Measurements from ENCODE around the gene TRIM17. TPM values are rescaled to one million over a fixed set of nuclear protein-coding genes. Genes with fewer than 3 reads are reported as not detected.
A peak's percentile ranks its signal among the peaks of the same experiment; 100 is the strongest.

TRIM17 gene
- total RNA-seq (2014; rRNA removed; shearing (Covaris generic)) = 0.13 TPM in 1 of 2 replicates, not detected in the other
- not detected in 2 replicates for total RNA-seq (2022)
- percentile 16 among the genes with signal in this experiment for Bru-seq, nascent RNA
- BruChase-seq, experiment 1, labeled RNA remaining after a 6-hour chase = not detected
- BruChase-seq, experiment 2, labeled RNA remaining after a 2-hour chase = percentile 10 among the genes with signal in this experiment
- long read RNA-seq, partial matches to known transcripts = 0 of 3 reads
- long read RNA-seq, other reads (novel, unspliced or antisense) = 3 of 3 reads

- no peaks in the 10 kb centered on the region for H3K9me2 ChIP-seq (ENCODE audit: insufficient read depth, low read length)
- H3K4me2 ChIP-seq (ENCODE audit: low read length) = no peak within 1 kb of the TSS
- H3K4me3 ChIP-seq (ENCODE audit: low read depth, low read length, poor library complexity, severe bottlenecking) = no peak within 1 kb of the TSS
- H2AFZ ChIP-seq (ENCODE audit: low read length) = no peak within 1 kb of the TSS
- TF ChIP-seq CTCF (conservative IDR thresholded peaks at IDR 0.05; ENCODE audit: low read length) (no peak), EZH2phosphoT487 (IDR thresholded peaks at IDR 0.05; ENCODE audit: borderline replicate concordance, low read depth, low read length) (no peak)
- intact Hi-C loops (cut with micrococcal nuclease; ENCODE audit: unreplicated experiment) = no loop called here
- H3K79me2 ChIP-seq (ENCODE audit: insufficient read depth, low read depth, low read length) = no peaks in the 10 kb centered on the region
- no peaks in the 10 kb centered on the region for H3K4me1 ChIP-seq (ENCODE audit: insufficient read depth, low read length, poor library complexity, severe bottlenecking)
- no TSS peak for BruUV-seq (replicated peaks)
- no peak for DNase-seq (ENCODE audit: low spot score)
- H3K27ac ChIP-seq (ENCODE audit: low read depth, low read length, poor library complexity, severe bottlenecking) = no peak within 1 kb of the TSS
- ChIA-PET POLR2A (no interaction called here), CTCF (ENCODE audit: unreplicated experiment) (no interaction called here)
- H3K36me3 ChIP-seq (ENCODE audit: insufficient read depth, low read length) = no peaks in the 10 kb centered on the region
- H3K9me3 ChIP-seq (ENCODE audit: low read length) = no peaks in the 10 kb centered on the region
- no peaks in the 10 kb centered on the region for H4K20me1 ChIP-seq (ENCODE audit: insufficient read depth, low read length)
Observed at GRCh38 chr1:228416217-228416933, at the start of gene TRIM17. Gene TRIM17 (minus strand): TSS chr1:228416861. CDS start chr1:228415072, 1,789 bp downstream.

DNA sequence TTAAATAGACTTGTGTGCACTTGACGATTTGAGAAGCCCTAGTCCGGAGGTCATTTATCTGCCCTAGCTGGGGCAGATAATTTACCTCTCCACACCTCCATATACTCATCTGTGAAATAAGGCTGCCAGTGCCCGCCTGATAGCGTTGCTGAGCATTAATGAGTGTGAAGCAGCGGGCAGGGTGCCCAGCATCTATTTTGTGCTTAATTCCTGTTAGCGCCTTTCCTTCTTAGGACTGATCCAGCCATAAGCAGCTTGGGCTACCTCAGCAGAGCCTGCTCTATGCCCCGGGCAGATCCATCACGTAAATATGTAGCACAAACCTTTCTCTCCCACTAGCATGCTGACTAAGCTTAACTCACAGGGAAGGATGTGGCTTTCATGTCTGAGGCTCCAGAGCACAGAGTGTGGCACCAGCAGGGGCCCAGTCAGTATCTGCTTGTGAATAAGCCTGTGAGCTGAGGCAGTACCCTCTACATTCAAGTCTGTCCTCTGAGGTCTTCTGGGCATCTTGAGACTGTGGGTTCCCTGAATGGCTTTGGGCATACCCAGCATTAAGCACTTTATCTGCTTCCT, 49.0 kb upstream of the TRIM17 start:
- Histone ChIP-seq H3K4me1 (ENCODE audit: insufficient read depth, low read length, poor library complexity, severe bottlenecking) (peaks cover 45% of the 10 kb centered on the region), H3K4me3 (ENCODE audit: low read depth, low read length, poor library complexity, severe bottlenecking) (peak overlapping the region; percentile 95), H3K27ac (ENCODE audit: low read depth, low read length, poor library complexity, severe bottlenecking) (peak overlapping the region; percentile 95), H3K9me2 (ENCODE audit: insufficient read depth, low read length) (no peaks in the 10 kb centered on the region), H3K79me2 (ENCODE audit: insufficient read depth, low read depth, low read length) (peaks cover 28% of the 10 kb centered on the region; the same call in 1 of the 2 replicates), H3K4me2 (ENCODE audit: low read length) (peak overlapping the region; percentile 91), H2AFZ (ENCODE audit: low read length) (peak overlapping the region; percentile 34; the same call in 1 of the 2 replicates), H3K36me3 (ENCODE audit: insufficient read depth, low read length) (no peaks in the 10 kb centered on the region), H3K9me3 (ENCODE audit: low read length) (no peaks in the 10 kb centered on the region), H4K20me1 (ENCODE audit: insufficient read depth, low read length) (no peaks in the 10 kb centered on the region; the same call in 1 of the 2 replicates)
- DNase-seq (ENCODE audit: low spot score) = peak; percentile 57
- CTCF ChIA-PET (ENCODE audit: unreplicated experiment) = interaction anchor here (1.1 to 1.3 kb wide), 2 partner anchors 10 to 301 kb away, joined by 3 to 6 read pairs; no protein-coding TSS in a partner anchor
- intact Hi-C loops (cut with micrococcal nuclease; ENCODE audit: unreplicated experiment) = no loop called here
- POLR2A ChIA-PET = interaction anchor here (0.9 to 3.8 kb wide), 9 partner anchors 9 to 329 kb away, joined by 3 to 49 read pairs (median 22); partner anchors contain the start of gene RNF187
- no TSS peak for BruUV-seq (replicated peaks)
- TF ChIP-seq CTCF (conservative IDR thresholded peaks at IDR 0.05; ENCODE audit: low read length) (no peak), EZH2phosphoT487 (IDR thresholded peaks at IDR 0.05; ENCODE audit: borderline replicate concordance, low read depth, low read length) (no peak)
